Kidney epithelial cell (primary cell): Measurements from ENCODE around the gene ANAPC4. TPM values are rescaled to one million over a fixed set of nuclear protein-coding genes. Genes with fewer than 3 reads are reported as not detected.

Source experiments
- DNase-seq: peaks from one replicate; pipeline ENCODE4 v3.0.0-alpha.2; 2010; ENCODE audit warnings: low read depth
- H3K27me3 ChIP-seq: 2 replicates; pipeline ENCODE4 v1.6.0; 2011; ENCODE audit warnings: low read length; ENCODE audit not compliant: control insufficient read depth, insufficient read depth
- H3K36me3 ChIP-seq: 2 replicates; pipeline ENCODE4 v1.5.1; 2011; ENCODE audit warnings: low read length; ENCODE audit not compliant: control insufficient read depth, insufficient read depth
- H3K4me3 ChIP-seq: 2 replicates; pipeline ENCODE4 v1.5.1; 2011; ENCODE audit warnings: low read depth, mild to moderate bottlenecking, control low read depth, low read length
- CTCF ChIP-seq: IDR thresholded peaks from 2 replicates; pipeline ENCODE4 v1.5.1; 2011; ENCODE audit warnings: mild to moderate bottlenecking, moderate library complexity, low read length, control low read depth, inconsistent platforms; ENCODE audit not compliant: insufficient read depth, poor library complexity, severe bottlenecking
- total RNA-seq: library from RNA; depleted of rRNA; stranded (reverse); fragments of >200 nt; gene quantifications from 2 replicates; pipeline ENCODE4 v1.2.3, GENCODE V29; 2015

ANAPC4 gene
- total RNA-seq, 1 donor from 2014 or later = 24.9 TPM

- Histone ChIP-seq H3K4me3 (no peak overlapping the region), H3K27me3 (no peaks in the 10 kb centered on the region), H3K36me3 (no peaks in the 10 kb centered on the region)
- TF ChIP-seq CTCF = no peak
- no peak for DNase-seq
These were observed 43.9 kb downstream of the ANAPC4 start for GRCh38 chr4:25420931-25421330.

GRCh38 chr4:25421816-25422525, 44.9 kb downstream of the ANAPC4 start:
- no peak overlapping the region for H3K4me3 ChIP-seq
- H3K36me3 ChIP-seq = no peaks in the 10 kb centered on the region
- H3K27me3 ChIP-seq = no peaks in the 10 kb centered on the region
- TF ChIP-seq CTCF = no peak
- DNase-seq = no peak

GRCh38 chr4:25423548-25423947, 46.5 kb downstream of the ANAPC4 start:
- Histone ChIP-seq H3K36me3 (no peaks in the 10 kb centered on the region), H3K27me3 (no peaks in the 10 kb centered on the region), H3K4me3 (no peak overlapping the region)
- DNase-seq = no peak
- no peak for TF ChIP-seq CTCF

- no peak for TF ChIP-seq CTCF
These were observed 47.6 kb downstream of the ANAPC4 start for GRCh38 chr4:25424539-25425228.

GRCh38 chr4:25425361-25425760, 48.3 kb downstream of the ANAPC4 start:
- H3K4me3 ChIP-seq = no peak overlapping the region
- no peaks in the 10 kb centered on the region for H3K36me3 ChIP-seq
- DNase-seq = no peak
- no peak for TF ChIP-seq CTCF
- no peaks in the 10 kb centered on the region for H3K27me3 ChIP-seq

More at GRCh38 chr4:25424539-25425228, 47.6 kb downstream of the ANAPC4 start:
- no peak overlapping the region for H3K4me3 ChIP-seq
- H3K27me3 ChIP-seq = no peaks in the 10 kb centered on the region
- no peak for DNase-seq
- H3K36me3 ChIP-seq = no peaks in the 10 kb centered on the region
